Measurements from ENCODE around the gene TNC. TPM values are rescaled to one million over a fixed set of nuclear protein-coding genes. Genes with fewer than 3 reads are reported as not detected.

TNC gene
- total RNA-seq, 2 donors from 2014 or later: 7.4 to 16.9 TPM

DNA sequence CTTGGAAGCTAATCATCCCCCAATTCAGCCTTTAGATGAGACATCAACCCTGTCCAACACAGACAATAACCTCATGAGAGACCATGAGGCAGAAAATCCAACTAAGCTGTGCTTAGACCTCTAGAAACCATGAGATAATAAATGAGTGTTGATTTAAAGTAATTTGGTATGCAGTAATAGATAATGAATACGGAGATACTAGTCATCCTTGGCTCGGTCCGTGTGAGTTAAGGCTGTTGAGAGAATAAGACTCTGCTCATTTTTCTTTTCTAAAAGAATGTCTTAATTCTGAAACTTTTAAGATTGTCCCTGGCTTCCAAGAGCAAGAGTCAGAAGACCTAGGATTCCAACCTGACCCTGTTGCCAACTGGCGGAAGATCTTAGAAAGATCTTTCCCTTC, 6.1 kb downstream of the TNC start:
- H3K27me3 ChIP-seq: peaks cover 0 to 3% of the 10 kb centered on the region in 2 donors
- H3K9me3 ChIP-seq: no peaks in the 10 kb centered on the region
- TF ChIP-seq, protein P1, sequence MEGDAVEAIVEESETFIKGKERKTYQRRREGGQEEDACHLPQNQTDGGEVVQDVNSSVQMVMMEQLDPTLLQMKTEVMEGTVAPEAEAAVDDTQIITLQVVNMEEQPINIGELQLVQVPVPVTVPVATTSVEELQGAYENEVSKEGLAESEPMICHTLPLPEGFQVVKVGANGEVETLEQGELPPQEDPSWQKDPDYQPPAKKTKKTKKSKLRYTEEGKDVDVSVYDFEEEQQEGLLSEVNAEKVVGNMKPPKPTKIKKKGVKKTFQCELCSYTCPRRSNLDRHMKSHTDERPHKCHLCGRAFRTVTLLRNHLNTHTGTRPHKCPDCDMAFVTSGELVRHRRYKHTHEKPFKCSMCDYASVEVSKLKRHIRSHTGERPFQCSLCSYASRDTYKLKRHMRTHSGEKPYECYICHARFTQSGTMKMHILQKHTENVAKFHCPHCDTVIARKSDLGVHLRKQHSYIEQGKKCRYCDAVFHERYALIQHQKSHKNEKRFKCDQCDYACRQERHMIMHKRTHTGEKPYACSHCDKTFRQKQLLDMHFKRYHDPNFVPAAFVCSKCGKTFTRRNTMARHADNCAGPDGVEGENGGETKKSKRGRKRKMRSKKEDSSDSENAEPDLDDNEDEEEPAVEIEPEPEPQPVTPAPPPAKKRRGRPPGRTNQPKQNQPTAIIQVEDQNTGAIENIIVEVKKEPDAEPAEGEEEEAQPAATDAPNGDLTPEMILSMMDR (IDR thresholded peaks at IDR 0.05): no peak
- no peak overlapping the region for H3K27ac ChIP-seq
- H3K4me3 ChIP-seq: no peak overlapping the region
- DNase-seq (ENCODE audit: low spot score): no peak
- H3K4me1 ChIP-seq: no peaks in the 10 kb centered on the region
- H3K36me3 ChIP-seq: no peaks in the 10 kb centered on the region

DNA sequence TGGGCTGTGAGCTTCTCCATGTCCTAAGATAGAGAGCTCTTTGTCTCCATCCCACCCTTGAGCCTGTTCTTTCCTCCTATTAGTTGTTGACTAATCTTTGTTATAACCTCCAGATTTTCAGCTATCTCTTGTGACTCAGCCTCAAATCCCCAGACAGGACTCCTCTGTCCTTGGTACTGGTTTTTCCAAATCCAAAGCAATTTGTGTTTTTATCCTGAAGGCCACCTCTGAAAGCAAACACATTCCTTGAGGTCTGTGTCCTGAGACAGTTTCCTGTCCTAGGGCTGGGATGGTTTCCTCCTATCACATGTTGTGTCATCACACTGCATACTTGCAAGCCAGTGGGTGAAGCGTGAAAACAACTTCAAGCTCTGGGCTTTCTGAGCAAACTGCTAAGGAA, 8.5 kb downstream of the TNC start:
- no peak for DNase-seq (ENCODE audit: low spot score)
- Histone ChIP-seq H3K4me3 (no peak overlapping the region), H3K27ac (no peak overlapping the region), H3K27me3 (no peaks in the 10 kb centered on the region), H3K4me1 (no peaks in the 10 kb centered on the region), H3K36me3 (no peaks in the 10 kb centered on the region), H3K9me3 (no peaks in the 10 kb centered on the region)
- TF ChIP-seq, protein P1 (IDR thresholded peaks at IDR 0.05): no peak

DNA sequence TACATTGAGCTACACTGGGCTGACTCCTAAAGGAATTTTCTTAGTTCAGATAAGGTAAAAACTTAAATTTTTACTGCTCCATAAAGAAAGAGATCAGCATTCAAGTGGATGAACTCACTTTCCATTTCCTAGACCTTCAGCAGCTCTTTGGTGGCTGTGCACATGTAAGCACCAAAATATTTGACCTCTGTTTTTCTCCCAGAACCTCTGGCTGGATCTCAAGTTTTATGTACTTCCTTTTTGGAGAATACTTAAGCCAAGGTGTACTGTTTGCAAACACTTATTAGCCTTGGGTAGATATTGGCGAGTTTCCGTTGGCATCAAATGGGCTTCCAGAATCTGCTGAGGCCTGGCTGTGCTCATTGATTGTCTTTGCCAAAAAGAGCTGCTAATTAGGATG, 10.3 kb downstream of the TNC start:
- Histone ChIP-seq H3K4me3 (no peak overlapping the region), H3K27ac (no peak overlapping the region), H3K27me3 (no peaks in the 10 kb centered on the region), H3K9me3 (no peaks in the 10 kb centered on the region), H3K4me1 (no peaks in the 10 kb centered on the region), H3K36me3 (no peaks in the 10 kb centered on the region)
- no peak for DNase-seq (ENCODE audit: low spot score)
- TF ChIP-seq, protein P1 (IDR thresholded peaks at IDR 0.05): no peak

DNA sequence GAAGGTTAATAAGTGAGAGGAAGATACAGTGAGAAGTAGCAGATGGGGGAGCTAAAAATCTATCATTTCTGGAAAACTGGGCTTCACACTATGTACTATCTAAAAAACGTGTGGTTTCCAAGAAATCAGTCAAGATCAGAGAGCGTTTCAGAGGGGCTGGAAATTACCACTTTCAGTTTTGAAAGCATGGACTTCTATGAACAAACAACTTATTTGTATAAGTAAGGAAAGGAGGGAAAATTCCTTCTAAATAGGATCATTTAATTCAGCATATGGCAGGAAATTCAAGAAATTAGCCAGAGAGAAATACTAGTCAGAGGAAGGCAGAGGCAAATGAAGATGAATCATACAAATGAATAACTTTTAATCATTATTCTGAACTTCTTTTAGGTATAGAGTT, 11.3 kb downstream of the TNC start:
- no peak for DNase-seq (ENCODE audit: low spot score)
- no peak overlapping the region for H3K4me3 ChIP-seq

DNA sequence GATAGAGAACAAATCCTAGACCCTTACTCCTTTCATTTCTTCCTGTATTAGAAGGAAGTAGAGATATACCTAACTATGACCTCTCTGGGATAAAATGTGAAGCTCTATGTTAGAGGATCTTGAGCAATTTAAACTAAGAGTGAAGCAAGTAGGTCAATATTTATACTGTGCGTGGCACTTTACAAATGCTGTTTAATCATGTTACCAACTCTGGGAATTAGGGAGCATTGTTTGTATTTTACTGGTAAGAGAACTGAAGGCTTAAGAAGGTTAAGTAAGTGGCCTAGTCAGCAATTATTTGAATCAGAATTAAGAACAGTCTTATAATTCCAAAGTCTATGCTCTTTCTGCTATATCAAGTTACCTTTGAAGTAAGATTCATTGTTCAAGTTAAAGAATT, 12.0 kb downstream of the TNC start:
- Histone ChIP-seq H3K4me1 (no peaks in the 10 kb centered on the region), H3K9me3 (no peaks in the 10 kb centered on the region), H3K36me3 (no peaks in the 10 kb centered on the region), H3K4me3 (no peak overlapping the region), H3K27me3 (no peaks in the 10 kb centered on the region), H3K27ac (no peak overlapping the region)
- TF ChIP-seq, protein P1 (IDR thresholded peaks at IDR 0.05): no peak
- DNase-seq (ENCODE audit: low spot score): no peak

More for the DNA sequence above, 11.3 kb downstream of the TNC start:
- TF ChIP-seq, protein P1 (IDR thresholded peaks at IDR 0.05): no peak
- H3K27me3 ChIP-seq: no peaks in the 10 kb centered on the region
- H3K36me3 ChIP-seq: no peaks in the 10 kb centered on the region
- no peak overlapping the region for H3K27ac ChIP-seq
- H3K9me3 ChIP-seq: no peaks in the 10 kb centered on the region
- H3K4me1 ChIP-seq: no peaks in the 10 kb centered on the region

DNA sequence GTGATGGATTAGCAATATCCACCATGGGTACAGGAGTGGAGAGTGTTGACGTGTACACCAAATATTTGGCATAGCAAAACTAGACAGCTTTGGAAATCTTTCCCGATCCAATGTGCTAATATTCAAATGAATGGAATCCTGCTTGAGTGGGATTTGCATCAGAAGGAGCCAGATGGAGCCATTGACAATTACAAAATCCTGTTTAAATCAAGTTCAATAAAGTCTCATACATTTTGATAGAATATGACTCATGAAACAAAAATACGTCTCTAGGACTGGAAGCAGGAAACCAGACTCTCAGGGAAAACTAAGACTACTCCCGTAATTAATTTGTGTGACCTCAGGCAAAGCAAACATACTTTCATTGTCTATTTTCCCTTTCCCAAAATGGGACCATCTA, 13.0 kb downstream of the TNC start:
- H3K36me3 ChIP-seq: no peaks in the 10 kb centered on the region
- H3K9me3 ChIP-seq: no peaks in the 10 kb centered on the region
- no peaks in the 10 kb centered on the region for H3K27me3 ChIP-seq
- TF ChIP-seq, protein P1 (IDR thresholded peaks at IDR 0.05): no peak
- no peak overlapping the region for H3K27ac ChIP-seq
- H3K4me1 ChIP-seq: no peaks in the 10 kb centered on the region
- no peak for DNase-seq (ENCODE audit: low spot score)
- H3K4me3 ChIP-seq: no peak overlapping the region

All from right atrium auricular region (tissue), 2 donors.